NCI-H187 (cell line): ENCODE data around the gene EDC4.
"Not testable (repeated sequence)": the region's sequence is repeated elsewhere in the genome, so short reads cannot be mapped to it uniquely, and the experiment has no call there.

Experiments used
- DNase-seq, 2 experiments: peaks; one replicate each; lab custom pipeline; 2025; lab: John Stamatoyannopoulos, UW

EDC4 gene

GRCh38 chr16:67853670-67854069 lies 19.2 kb upstream of the EDC4 start:
- no peak for DNase-seq

- no peak for DNase-seq
Measured at GRCh38 chr16:67855789-67856188, 17.1 kb upstream of the EDC4 start.

- DNase-seq: no peak
Measured at GRCh38 chr16:67856927-67857546, 15.8 kb upstream of the EDC4 start.

- DNase-seq: no peak
Measured at GRCh38 chr16:67857547-67858233, 15.2 kb upstream of the EDC4 start.

- no peak for DNase-seq
Measured at GRCh38 chr16:67858500-67858899, 14.4 kb upstream of the EDC4 start.

- no peak for DNase-seq
Measured at GRCh38 chr16:67860589-67861398, 12.1 kb upstream of the EDC4 start.

GRCh38 chr16:67861877-67862276 lies 11.0 kb upstream of the EDC4 start:
- no peak for DNase-seq

- DNase-seq: no peak
Measured at GRCh38 chr16:67862623-67863583, 9.9 kb upstream of the EDC4 start.

- not testable (repeated sequence) for DNase-seq
Measured at GRCh38 chr16:67864044-67864443, 8.8 kb upstream of the EDC4 start.

GRCh38 chr16:67864594-67864993 lies 8.3 kb upstream of the EDC4 start:
- DNase-seq: no peak

GRCh38 chr16:67865318-67865717 lies 7.5 kb upstream of the EDC4 start:
- no peak for DNase-seq

GRCh38 chr16:67868290-67868689 lies 4.6 kb upstream of the EDC4 start:
- DNase-seq: no peak

- DNase-seq: no peak
Measured at GRCh38 chr16:67869653-67870052, 3.2 kb upstream of the EDC4 start.

- no peak for DNase-seq
Measured at GRCh38 chr16:67871256-67871655, 1.6 kb upstream of the EDC4 start.

GRCh38 chr16:67872131-67872630 lies 671 bp upstream of the EDC4 start:
- no peak for DNase-seq

GRCh38 chr16:67873435-67874370 lies 851 bp downstream of the EDC4 start:
- no peak for DNase-seq

GRCh38 chr16:67874372-67874771 lies 1.5 kb downstream of the EDC4 start:
- no peak for DNase-seq

- DNase-seq: no peak
Measured at GRCh38 chr16:67877064-67877463, 4.2 kb downstream of the EDC4 start.

- DNase-seq: no peak
Measured at GRCh38 chr16:67878232-67878631, 5.4 kb downstream of the EDC4 start.

- DNase-seq: no peak
Measured at GRCh38 chr16:67878846-67879245, 6.0 kb downstream of the EDC4 start.

- DNase-seq: no peak
Measured at GRCh38 chr16:67879462-67879861, 6.6 kb downstream of the EDC4 start.
